Duodenal mucosa (tissue), 2 donors: ENCODE results near the gene GPR63.

Source experiments
- H3K27ac ChIP-seq: one replicate; pipeline ENCODE4 v1.7.0; 2013; ENCODE audit warnings: low read depth, low read length
- H3K27me3 ChIP-seq, 2 donors: one replicate each; pipeline ENCODE4 v1.7.0; 2013; ENCODE audit warnings: low read length in 2 of 2, control low read depth in 1 of 2; ENCODE audit not compliant: insufficient read depth in 2 of 2, control insufficient read depth in 1 of 2
- H3K36me3 ChIP-seq, 2 donors: one replicate each; pipeline ENCODE4 v1.7.0; 2013; ENCODE audit warnings: low read length in 2 of 2, control low read depth in 1 of 2; ENCODE audit not compliant: insufficient read depth in 2 of 2, control insufficient read depth in 1 of 2
- H3K4me1 ChIP-seq, 2 donors: one replicate each; pipeline ENCODE4 v1.7.0; 2013; ENCODE audit warnings: low read length in 2 of 2, control low read depth in 1 of 2; ENCODE audit not compliant: insufficient read depth in 2 of 2, control insufficient read depth in 1 of 2
- H3K4me3 ChIP-seq, 2 donors: one replicate each; pipeline ENCODE4 v1.7.0; 2013; ENCODE audit warnings: low read length in 2 of 2, low read depth in 1 of 2
- H3K9ac ChIP-seq, 2 donors: one replicate each; pipeline ENCODE4 v1.7.0; 2013; ENCODE audit warnings: low read length in 2 of 2, low read depth in 1 of 2
- H3K9me3 ChIP-seq, 2 donors: one replicate each; pipeline ENCODE4 v1.7.0; 2013; ENCODE audit warnings: low read length in 2 of 2, control low read depth in 1 of 2; ENCODE audit not compliant: control insufficient read depth in 1 of 2

GPR63 gene

GRCh38 chr6:96775727-96776400 lies 61.4 kb downstream of the GPR63 start:
- Histone ChIP-seq H3K36me3 (no peaks in the 10 kb centered on the region), H3K9me3 (no peaks in the 10 kb centered on the region), H3K4me3 (no peak overlapping the region), H3K9ac (no peak overlapping the region), H3K4me1 (no peaks in the 10 kb centered on the region), H3K27ac (no peak overlapping the region), H3K27me3 (no peaks in the 10 kb centered on the region)

GRCh38 chr6:96766769-96767168 lies 70.5 kb downstream of the GPR63 start:
- Histone ChIP-seq H3K36me3 (no peaks in the 10 kb centered on the region), H3K27me3 (no peaks in the 10 kb centered on the region), H3K4me3 (no peak overlapping the region), H3K9me3 (no peaks in the 10 kb centered on the region), H3K27ac (no peak overlapping the region), H3K9ac (no peak overlapping the region), H3K4me1 (no peaks in the 10 kb centered on the region)

- Histone ChIP-seq H3K4me3 (no peak overlapping the region), H3K27me3 (no peaks in the 10 kb centered on the region), H3K9me3 (no peaks in the 10 kb centered on the region), H3K27ac (no peak overlapping the region), H3K9ac (no peak overlapping the region), H3K4me1 (no peaks in the 10 kb centered on the region), H3K36me3 (no peaks in the 10 kb centered on the region)
Observed at GRCh38 chr6:96762599-96762998, 74.7 kb downstream of the GPR63 start.

GRCh38 chr6:96761794-96762193 lies 75.5 kb downstream of the GPR63 start:
- no peaks in the 10 kb centered on the region for H3K36me3 ChIP-seq
- no peak overlapping the region for H3K27ac ChIP-seq
- no peaks in the 10 kb centered on the region for H3K27me3 ChIP-seq
- H3K4me3 ChIP-seq, result no peak overlapping the region
- no peaks in the 10 kb centered on the region for H3K9me3 ChIP-seq
- H3K4me1 ChIP-seq, result no peaks in the 10 kb centered on the region
- H3K9ac ChIP-seq, result no peak overlapping the region

- no peaks in the 10 kb centered on the region for H3K9me3 ChIP-seq
- no peak overlapping the region for H3K9ac ChIP-seq
- no peaks in the 10 kb centered on the region for H3K4me1 ChIP-seq
- H3K36me3 ChIP-seq, result no peaks in the 10 kb centered on the region
- no peaks in the 10 kb centered on the region for H3K27me3 ChIP-seq
- no peak overlapping the region for H3K27ac ChIP-seq
- H3K4me3 ChIP-seq, result no peak overlapping the region
Observed at GRCh38 chr6:96760153-96760687, 77.1 kb downstream of the GPR63 start.

GRCh38 chr6:96755096-96755495 lies 82.2 kb downstream of the GPR63 start:
- no peak overlapping the region for H3K27ac ChIP-seq

GRCh38 chr6:96749891-96750290 lies 87.4 kb downstream of the GPR63 start:
- H3K36me3 ChIP-seq, result no peaks in the 10 kb centered on the region
- no peaks in the 10 kb centered on the region for H3K9me3 ChIP-seq
- H3K4me3 ChIP-seq, result no peak overlapping the region
- no peaks in the 10 kb centered on the region for H3K27me3 ChIP-seq
- H3K4me1 ChIP-seq, result no peaks in the 10 kb centered on the region
- H3K9ac ChIP-seq, result no peak overlapping the region
- H3K27ac ChIP-seq, result no peak overlapping the region

More at GRCh38 chr6:96755096-96755495, 82.2 kb downstream of the GPR63 start:
- H3K9me3 ChIP-seq, result no peaks in the 10 kb centered on the region
- no peak overlapping the region for H3K4me3 ChIP-seq
- H3K36me3 ChIP-seq, result no peaks in the 10 kb centered on the region
- no peaks in the 10 kb centered on the region for H3K27me3 ChIP-seq
- no peak overlapping the region for H3K9ac ChIP-seq
- H3K4me1 ChIP-seq, result no peaks in the 10 kb centered on the region
